Activated CD8-positive, alpha-beta memory T cell treated with anti-CD3 and anti-CD28 coated beads, Interleukin-2, amount 50 U/mL, for 1 hour (primary cell): ENCODE data around the gene SACM1L.
A peak's percentile ranks its signal among the peaks of the same experiment; 100 is the strongest.

Experiments
- DNase-seq: peaks from one replicate; pipeline ENCODE4 v3.0.0-alpha.2; 2020; ENCODE audit errors: extremely low read depth

The SACM1L gene, protein sequence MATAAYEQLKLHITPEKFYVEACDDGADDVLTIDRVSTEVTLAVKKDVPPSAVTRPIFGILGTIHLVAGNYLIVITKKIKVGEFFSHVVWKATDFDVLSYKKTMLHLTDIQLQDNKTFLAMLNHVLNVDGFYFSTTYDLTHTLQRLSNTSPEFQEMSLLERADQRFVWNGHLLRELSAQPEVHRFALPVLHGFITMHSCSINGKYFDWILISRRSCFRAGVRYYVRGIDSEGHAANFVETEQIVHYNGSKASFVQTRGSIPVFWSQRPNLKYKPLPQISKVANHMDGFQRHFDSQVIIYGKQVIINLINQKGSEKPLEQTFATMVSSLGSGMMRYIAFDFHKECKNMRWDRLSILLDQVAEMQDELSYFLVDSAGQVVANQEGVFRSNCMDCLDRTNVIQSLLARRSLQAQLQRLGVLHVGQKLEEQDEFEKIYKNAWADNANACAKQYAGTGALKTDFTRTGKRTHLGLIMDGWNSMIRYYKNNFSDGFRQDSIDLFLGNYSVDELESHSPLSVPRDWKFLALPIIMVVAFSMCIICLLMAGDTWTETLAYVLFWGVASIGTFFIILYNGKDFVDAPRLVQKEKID

DNA sequence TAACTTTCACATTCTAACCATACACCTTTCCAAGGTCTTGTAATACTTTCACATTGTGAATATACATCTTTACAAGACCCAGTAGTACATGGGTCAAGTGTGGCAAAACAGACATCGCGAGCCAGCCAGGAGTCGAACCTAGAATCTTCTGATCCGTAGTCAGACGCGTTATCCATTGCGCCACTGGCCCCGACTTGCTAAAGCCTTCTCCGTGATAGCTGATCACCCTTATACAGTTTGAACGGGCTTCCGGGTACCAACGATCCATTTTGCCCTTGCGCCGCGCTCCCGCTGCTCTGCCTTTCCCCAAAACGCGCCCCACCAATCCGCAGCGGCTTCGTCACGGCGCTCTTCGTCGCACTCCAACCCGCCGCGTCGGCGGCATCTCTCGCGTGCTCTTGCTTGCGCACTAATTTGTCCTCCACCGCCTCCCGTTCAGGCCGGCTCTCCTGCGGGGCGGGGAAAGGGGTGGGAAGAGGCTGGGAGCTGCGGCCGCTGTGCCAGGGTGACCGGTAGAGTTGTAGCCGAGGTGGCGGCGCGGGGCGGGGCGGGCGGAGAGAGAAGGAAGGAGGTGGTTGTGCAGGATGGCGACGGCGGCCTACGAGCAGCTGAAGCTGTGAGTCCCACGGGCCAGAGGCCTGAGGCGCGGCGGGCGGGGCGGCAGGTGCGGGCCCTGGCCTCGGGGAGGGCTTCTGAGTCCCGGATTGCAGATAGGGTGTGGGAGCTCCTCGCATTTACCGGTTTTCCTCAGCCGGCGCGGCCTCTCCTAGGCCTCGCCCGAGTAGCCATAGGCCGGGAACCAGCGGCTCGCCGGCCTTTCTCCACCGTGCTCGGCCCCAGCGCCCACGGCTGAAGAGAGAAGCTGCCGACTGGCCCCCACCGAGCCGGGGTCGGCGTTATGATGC lies at the start of gene SACM1L:
TSS of gene SACM1L (plus strand) at position 515 of the 905 bp plus-strand sequence. CDS start at position 585, 70 bp downstream.
- DNase-seq = peak; percentile 89

DNA sequence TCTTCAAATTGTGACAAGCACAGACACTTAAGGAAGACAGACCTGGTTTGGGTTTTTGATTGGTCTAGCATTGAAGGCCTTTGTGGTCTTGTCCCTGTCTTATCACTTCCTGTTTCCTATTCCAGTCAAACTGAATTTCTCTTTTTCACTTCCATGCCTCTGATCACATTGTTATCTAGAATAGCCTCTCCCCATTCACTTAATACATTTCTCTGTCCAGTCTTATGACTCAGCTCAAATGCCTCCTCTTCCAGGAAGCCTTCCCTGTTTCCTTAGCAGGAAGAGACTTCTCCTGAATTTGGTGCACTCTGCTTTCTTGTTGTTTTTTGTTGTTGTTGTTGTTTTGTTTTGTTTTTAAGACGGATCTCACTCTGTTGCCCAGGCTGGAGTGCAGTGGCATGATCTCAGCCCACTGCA lies 49.1 kb upstream of the SACM1L start:
- DNase-seq = no peak

DNA sequence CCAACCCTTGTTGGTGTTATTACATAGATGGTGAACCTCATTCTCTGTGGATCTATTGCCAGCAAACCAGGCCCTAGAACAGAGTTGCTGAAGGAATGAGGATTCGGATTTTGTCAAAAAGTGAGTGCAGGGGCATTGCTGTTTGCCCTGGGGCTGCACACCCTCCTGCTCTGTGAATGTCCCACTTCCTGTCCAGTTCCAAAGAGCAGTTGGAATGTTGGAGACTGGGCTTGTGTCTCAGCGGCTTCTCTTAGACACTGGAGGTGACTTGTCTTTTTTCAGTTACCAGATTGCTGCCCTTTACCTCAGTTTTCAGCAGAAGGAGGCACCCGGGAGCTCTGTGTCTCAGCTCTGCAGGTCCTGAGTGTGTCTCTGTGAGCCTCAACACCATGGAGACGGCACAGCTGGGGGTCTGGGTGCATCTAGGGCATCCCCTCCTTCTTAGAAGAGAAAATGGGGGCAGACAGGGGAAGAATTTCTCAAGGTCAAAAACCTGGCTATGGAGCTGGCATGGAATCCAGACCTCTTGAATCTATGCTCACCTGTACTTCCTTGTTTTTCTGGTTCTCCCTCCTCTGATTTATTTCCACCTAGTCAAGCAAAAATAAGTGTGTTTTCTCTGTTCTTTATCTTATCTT lies 48.4 kb upstream of the SACM1L start:
- DNase-seq = no peak

DNA sequence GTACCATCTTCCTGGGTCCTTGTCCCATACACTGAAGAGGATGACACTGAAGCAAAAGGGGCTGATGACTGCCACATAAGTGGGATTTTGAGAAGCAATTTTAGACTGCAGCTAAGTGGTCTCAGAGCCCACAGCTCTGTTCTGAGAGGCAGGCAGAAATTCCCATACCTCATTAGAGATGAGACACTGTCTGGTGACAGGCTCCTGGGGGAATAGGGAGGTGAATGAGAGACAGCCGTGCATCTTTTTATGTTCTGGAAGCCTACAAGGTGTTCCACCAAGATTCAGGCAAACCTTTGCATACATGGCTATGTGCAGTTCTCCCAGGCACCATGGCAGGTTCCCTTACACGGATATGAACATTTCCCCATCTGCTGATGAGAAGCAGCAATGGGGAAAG lies 47.4 kb upstream of the SACM1L start:
- DNase-seq = no peak

DNA sequence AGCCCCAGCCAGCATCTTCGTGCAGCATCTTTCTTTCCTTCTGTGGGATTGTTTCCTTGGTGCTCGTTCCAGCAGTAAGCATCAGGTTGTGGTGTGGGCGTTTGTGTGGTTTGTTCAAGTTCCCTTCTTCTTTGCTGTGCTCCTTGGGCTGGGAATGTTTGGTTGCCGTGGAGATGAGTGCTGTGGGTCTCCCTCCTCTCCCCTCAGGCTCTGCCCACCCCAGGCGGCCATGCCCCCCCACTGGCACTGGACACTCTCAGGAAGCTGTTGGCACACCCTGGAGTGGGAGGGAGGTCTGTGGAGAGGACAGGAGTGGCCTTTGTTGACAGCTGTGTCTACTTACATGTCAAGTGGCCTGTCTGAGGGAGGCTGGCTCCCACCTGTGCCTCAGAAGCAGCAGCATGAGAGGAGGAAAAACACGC lies 46.5 kb upstream of the SACM1L start:
- DNase-seq = no peak

DNA sequence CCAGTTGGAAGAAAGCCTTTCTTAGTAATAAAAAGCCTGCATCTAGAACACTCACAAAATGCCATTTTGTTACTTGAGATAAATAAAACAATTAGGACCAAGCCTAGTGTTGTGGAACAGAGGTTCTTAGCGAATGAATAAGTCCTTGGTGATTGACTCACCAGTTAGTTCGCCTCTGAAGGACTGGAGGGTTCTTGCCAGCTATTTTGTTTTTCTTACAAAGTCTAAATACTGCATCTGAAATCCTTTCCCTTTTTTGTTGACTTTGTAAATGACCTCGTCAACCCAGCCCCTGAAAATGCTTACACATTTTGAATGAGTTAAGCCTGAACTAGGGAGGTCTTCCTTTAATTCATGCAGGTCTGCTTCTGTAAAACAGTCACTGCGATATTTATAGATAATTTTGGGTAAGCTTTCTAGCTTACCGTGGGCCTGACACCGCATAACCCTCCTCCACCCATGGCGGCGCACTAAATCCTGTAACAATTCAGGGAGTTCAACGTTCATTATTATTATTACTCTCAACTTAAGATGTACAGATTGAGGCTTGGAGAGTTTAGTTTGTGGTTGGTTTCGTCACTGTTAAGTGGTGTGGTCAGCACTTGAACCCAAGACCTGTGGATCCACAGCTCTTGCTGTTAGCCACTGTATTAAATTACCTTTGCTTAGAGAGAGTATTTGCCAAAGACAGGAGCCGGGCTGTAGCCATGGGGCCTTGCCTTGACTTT lies 45.0 kb upstream of the SACM1L start:
- DNase-seq = no peak

DNA sequence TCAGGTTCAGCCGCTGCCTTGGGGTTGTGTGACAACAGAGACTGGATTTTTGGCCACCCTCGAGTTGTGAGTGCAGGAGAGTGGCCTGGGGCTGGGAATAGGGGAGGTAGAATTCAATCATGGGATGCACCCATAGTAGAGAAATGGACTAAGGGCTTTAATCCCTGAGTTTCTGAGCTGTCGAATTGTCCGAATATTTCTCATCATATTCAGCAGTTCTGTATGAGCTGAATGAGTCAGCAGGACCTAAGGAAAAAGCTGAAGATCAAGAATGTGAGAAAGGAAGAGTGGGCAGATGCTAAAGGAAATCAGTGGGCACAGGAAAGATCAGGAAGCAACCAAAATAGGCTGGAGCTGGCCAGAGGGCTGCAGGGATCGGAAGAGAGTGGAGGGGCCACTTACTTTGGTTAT lies 44.4 kb upstream of the SACM1L start:
- no peak for DNase-seq

DNA sequence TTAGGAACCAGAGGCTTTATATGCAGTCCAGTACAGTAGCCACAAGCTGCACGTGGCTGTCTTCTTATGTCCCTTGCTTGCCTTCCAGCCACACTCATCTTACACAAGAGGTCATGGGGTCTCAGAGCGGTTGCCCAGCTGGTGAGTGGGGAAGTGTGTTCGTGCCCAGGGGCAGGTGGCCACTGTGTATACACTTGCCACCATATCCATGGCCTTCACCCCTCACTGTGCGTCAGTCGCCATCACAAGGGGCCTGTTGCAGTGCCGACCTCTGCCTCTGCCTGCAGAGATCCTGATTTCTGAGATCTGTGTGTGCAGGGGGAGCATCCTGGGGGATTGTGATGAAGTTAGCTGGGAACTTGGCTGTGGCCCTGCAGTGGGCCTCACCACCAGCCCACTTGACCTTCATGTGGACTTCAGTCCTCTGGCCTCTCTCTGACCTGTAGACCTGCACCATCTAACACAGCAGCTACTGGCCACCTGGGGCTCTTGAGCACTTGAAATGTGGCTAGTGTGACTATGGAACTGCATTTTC lies 43.1 kb upstream of the SACM1L start:
- DNase-seq = no peak

DNA sequence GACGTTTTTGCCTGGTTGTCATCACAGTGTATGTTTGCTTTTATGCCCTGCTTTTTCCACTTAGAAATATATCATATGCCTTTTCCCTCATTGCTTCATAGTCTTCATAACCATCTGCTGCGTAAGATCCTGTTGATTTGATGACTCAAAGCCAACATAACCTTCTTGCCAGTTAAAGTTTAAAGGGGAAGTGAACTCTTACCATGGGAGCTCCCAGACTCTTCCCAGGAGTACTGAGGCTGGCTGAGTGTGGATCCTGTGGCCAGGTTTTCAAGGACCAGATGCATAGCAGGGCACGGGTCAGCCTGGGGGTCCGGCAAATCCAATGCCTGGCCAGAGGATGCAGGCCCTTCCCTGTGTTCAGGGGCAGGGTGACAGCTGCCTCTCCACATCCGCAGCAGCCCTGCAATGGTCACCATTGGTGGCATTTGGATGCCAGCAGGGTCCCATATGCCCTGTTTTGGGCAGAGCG lies 42.0 kb upstream of the SACM1L start:
- no peak for DNase-seq

DNA sequence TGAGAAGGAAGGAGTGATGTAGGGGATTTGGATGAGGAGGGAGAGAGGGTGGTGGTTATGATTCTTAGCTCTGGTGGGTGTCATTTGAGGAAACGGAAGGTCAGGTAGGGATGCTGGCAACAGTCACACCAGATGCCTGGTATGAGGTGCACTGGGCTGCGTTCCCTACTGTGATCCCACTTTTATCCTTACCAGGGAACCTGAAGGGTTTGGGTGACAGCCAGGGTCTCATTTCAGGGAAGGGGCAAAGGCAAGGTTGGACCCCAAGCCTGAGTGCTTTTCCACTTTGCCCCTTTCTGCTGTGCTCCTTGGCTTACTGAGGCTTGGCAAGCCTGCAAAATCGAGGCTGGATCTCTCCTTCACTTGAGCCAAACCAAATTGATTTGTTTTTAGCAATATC lies 36.0 kb upstream of the SACM1L start:
- no peak for DNase-seq

DNA sequence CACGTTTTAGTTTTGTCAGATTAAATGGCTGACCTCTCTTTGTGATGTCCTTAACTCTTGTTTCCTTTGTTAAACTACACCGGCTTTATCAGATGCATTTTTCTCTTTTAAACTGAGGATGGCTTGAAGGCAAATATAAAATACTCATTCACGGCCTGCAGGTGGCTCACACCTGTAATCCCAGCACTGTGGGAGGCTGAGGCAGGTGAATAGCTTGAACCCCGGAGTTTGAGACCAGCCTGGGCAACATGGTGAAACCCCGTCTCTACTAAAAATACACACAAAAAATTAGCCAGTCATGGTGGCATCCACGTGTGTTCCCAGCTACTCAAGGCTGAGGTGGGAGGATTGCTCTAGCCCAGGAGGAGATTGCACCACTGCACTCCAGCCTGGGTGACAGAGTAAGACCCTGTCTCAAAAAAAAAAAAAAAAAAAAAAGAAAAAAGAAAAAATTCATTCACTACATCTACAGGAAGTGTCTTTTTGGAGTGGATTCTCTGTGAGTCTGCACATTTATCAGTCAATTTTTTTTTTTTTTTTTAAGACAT lies 34.7 kb upstream of the SACM1L start:
- no peak for DNase-seq

DNA sequence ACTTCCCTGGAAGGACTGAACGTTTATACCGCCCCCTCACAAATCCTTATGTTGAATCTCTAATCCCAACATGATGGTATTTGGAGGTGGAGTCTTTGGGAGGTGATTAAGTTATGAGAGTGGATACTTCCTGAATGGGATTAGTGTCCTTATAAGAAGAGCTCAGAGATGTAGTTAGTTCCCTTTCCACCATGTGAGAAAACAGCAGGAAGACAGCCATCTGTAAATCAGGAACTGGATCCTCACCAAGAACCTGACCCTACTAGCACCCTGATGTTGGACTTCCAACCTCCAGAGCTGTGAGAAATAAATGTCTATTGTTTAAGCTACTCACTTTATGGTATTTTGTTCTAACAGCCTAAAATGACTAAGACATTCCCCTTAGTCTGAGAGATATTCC lies 33.3 kb upstream of the SACM1L start:
- no peak for DNase-seq

DNA sequence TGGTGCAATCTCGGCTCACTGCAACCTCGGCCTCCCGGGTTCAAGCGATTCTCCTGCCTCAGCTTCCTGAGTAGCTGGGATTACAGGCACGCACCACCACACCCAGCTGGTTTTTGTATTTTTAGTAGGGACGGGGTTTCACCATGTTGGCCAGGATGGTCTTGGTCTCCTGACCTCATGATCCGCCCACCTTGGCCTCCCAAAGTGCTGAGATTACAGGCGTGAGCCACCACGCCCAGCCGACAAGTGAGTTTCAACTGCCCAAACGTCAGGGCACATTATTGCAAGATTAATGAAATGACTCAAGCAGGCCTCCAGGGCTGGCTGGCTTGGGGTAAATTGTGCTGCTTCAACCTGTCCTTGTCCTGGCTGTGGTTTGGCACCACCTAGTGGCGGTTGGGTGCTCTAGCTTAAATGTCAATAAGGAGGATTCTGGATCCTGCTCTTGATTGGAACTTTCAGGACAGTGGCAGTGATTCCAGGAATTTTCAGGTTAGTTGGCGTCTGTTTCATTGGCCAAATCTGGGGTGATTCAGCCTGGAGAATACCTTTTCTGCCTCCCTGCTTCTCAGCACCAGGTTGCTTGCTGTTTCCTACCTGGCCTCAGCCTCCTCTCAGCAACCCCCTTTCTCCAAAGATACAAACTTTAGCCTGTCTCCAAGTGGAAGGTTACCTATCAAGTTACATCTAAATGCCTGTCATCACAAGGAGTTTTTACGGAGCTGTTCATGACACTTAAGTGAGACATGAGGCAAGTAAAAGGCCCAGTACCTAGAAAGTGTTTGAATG lies 32.4 kb upstream of the SACM1L start:
- DNase-seq = peak; percentile 65

DNA sequence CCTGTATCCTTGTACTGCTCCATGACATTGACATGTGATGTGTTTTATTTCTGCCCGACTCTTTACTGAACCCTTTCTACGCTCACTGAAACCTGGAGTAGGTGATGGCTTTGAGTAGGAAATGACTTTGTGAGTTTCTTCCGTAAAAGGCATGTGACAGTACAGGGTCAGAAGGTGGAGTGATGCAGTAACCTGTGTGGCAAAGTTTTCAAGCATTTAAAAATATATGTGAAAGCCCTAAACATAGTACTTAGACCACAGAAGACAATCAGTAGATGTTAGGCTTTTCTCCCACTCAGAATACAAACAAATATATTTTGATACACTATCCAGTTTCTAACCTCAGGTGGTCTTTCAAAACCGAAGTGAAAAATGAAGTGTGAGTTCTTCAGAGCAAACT lies 31.3 kb upstream of the SACM1L start:
- DNase-seq = no peak

DNA sequence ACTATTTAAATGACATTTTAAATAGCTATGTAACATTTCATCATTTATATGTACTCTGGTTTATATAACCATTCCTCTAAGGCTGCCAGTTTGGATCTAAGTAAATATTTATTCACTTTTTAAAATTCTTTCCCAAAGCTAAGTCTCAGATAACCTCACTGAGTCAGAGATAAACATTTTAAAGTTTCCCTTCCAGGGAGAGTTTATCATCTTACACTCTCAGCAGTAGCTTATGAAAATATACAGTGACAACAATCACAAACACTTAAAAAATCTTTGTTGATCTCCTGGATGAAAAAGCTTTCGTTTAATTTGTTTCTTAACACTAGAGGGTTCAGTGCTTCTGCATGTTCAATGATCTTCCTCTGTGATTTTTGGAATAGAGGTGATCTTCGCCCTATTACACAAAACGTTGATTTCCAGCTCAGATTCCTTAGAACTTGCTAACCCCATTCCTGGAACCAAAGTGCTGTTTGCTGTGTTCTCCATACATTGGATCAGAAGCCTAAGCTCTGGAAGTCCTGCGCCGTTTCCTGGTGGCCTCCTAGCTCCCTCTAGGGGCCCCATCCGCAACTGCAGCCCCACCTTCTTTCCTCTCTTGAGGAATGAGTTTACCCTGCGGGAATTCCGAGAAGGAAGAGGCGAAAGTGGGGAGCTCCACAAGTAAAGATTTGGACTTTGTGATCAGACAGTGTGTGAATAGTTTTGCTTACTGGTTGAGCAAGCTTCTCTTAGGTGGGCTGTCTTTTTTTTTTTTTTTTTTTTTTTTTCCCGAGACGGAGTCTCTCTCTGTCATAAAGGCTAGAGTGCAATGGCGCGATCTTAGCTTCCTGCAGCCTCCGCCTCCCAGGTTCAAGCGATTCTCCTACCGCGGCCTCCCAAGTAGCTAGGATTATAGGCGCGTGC lies 29.3 kb upstream of the SACM1L start:
- DNase-seq = no peak

DNA sequence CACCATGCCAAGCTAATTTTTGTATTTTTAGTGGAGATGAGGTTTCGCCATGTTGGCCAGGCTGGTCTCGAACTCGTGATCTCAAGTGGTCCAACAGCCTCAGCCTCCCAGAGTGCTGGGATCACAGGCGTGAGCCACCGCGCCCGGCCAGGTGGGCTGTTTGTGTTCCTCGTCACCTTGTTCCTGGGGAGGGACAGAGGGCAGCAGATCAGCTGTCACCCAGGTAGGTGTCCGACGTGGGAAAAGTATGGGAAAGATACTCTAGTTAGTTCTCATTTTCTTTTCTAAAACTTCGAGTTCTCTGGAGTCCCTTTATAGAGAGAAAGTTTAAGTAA lies 28.7 kb upstream of the SACM1L start:
- DNase-seq = no peak

DNA sequence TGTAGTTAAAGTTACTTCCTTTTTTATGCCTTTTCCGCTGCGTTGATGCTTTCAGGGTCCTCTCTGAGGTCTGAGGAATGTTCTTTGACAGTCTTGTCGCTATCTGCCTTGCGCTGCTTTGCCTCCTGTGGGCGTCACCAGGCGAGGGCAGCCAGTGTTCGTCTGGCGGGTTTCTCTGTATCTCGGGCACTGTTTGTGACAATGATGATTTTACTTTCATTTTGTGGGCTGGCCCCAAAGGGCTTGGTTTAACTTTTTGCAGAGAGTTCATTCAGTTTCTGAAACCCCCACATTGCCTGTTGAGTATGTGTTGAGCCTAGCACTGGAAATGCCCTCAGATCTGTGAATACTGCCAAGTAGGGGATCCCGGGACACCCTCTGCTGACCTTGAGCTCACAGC lies 24.6 kb upstream of the SACM1L start:
- DNase-seq = peak; percentile 53

DNA sequence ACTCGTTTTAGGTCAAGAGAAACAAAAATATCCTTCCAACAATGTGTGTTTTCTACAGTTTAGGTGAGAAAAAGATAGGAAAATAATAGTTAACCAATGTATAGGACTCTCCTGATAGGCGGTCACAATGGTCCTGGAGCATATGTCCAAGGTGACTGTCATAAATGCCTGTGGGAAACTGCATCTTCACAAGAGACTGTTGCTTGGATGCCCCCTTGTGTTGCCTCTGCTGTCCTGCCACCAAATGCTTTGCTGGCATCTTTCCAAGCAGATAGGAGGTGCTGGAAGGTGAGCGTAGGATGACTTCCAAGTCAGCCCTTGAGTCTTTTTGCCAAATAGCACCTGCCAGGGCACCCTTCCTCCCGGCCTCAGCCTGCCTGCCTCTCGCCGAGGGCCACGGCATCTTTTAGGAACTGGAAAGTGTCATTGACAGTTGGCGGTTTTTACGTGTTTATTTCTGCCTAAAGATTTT lies 24.1 kb upstream of the SACM1L start:
- no peak for DNase-seq
